ENCODE measurements around the gene XPNPEP3.

DNA sequence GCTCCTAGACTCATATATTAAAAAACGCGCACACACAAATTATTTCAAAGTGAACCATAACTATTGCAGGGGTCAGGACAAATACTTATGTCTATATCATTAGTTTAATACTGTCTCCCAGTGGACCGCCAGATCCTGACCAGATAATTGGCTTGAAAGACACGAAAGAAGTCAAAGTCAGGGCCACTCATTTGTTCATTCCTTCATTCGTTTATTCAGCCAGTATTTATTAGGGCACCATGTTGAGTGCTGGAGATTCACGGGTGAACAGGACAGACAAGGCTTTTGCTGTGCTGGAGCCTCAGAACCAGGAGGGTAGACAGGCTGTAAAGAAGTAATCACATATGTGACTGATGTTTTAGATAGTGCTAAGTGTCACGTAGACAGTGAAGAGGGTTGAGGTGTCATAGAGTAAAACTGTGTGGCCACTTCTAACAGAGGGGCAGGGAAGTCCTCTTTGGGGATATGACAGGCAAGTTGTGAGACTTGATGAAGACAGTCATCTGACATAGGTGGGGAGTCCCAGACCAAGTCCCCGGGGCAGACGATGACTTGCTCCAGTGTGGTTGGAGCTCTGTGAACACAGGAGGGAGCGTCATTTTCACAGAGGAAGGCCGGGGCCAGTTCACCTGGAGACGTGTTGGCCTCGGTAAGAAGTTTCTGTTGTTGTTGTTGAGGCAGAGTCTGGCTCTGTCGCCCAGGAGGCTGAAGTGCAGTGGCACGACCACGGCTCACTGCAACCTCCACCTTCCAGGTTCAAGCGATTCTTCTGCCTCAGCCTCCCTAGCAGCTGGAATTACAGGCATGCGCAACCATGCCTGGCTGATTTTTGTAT is 120.1 kb downstream of the XPNPEP3 start:
- TF ChIP-seq, protein P1, sequence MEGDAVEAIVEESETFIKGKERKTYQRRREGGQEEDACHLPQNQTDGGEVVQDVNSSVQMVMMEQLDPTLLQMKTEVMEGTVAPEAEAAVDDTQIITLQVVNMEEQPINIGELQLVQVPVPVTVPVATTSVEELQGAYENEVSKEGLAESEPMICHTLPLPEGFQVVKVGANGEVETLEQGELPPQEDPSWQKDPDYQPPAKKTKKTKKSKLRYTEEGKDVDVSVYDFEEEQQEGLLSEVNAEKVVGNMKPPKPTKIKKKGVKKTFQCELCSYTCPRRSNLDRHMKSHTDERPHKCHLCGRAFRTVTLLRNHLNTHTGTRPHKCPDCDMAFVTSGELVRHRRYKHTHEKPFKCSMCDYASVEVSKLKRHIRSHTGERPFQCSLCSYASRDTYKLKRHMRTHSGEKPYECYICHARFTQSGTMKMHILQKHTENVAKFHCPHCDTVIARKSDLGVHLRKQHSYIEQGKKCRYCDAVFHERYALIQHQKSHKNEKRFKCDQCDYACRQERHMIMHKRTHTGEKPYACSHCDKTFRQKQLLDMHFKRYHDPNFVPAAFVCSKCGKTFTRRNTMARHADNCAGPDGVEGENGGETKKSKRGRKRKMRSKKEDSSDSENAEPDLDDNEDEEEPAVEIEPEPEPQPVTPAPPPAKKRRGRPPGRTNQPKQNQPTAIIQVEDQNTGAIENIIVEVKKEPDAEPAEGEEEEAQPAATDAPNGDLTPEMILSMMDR (IDR thresholded peaks at IDR 0.05; ENCODE audit: insufficient read depth, low read length, poor library complexity, severe bottlenecking) = no peak
- TF ChIP-seq EZH2phosphoT487 (conservative IDR thresholded peaks at IDR 0.05; ENCODE audit: low read length) = no peak
